H9 (cell line): ENCODE data around the gene NCEH1. TPM values are rescaled to one million over a fixed set of nuclear protein-coding genes. Genes with fewer than 3 reads are reported as not detected.

ENCODE experiments used
- DNase-seq: peaks from one replicate; pipeline ENCODE4 v3.0.0-alpha.2; 2017
- H2AFZ ChIP-seq: one replicate; pipeline ENCODE4 v1.6.1; 2013; ENCODE audit warnings: mild to moderate bottlenecking, low read length, control low read depth, moderate library complexity
- H2AK5ac ChIP-seq: 2 replicates; pipeline ENCODE4 v1.6.1; 2013; ENCODE audit warnings: low read length, control low read depth, mixed read lengths; ENCODE audit not compliant: insufficient read length
- H2BK120ac ChIP-seq: one replicate; pipeline ENCODE4 v1.6.1; 2013; ENCODE audit warnings: low read depth, mild to moderate bottlenecking, low read length, control low read depth, inconsistent platforms; ENCODE audit not compliant: poor library complexity, severe bottlenecking
- H2BK12ac ChIP-seq: 2 replicates; pipeline ENCODE4 v1.6.1; 2013; ENCODE audit warnings: low read length, control low read depth, mixed read lengths, low read depth; ENCODE audit not compliant: insufficient read length
- H2BK15ac ChIP-seq: 2 replicates; pipeline ENCODE4 v1.6.1; 2013; ENCODE audit warnings: low read depth, low read length, control low read depth
- H2BK20ac ChIP-seq: one replicate; pipeline ENCODE4 v1.6.1; 2013; ENCODE audit warnings: low read depth, mild to moderate bottlenecking, low read length, control low read depth, inconsistent platforms; ENCODE audit not compliant: poor library complexity, severe bottlenecking
- H2BK5ac ChIP-seq: 2 replicates; pipeline ENCODE4 v1.6.1; 2013; ENCODE audit warnings: low read length, control low read depth, mixed read lengths; ENCODE audit not compliant: insufficient read length
- H3K14ac ChIP-seq: 2 replicates; pipeline ENCODE4 v1.6.1; 2013; ENCODE audit warnings: low read length, control low read depth; ENCODE audit not compliant: insufficient read depth
- H3K18ac ChIP-seq: 2 replicates; pipeline ENCODE4 v1.6.1; 2013; ENCODE audit warnings: low read depth, mild to moderate bottlenecking, mixed read lengths, low read length, control low read depth; ENCODE audit not compliant: insufficient read length
- H3K23ac ChIP-seq: 2 replicates; pipeline ENCODE4 v1.6.1; 2013; ENCODE audit warnings: low read length, control low read depth, mixed read lengths, low read depth; ENCODE audit not compliant: insufficient read length
- H3K23me2 ChIP-seq: 2 replicates; pipeline ENCODE4 v1.6.1; 2013; ENCODE audit warnings: low read depth, mild to moderate bottlenecking, mixed read lengths, low read length, control low read depth; ENCODE audit not compliant: insufficient read length, poor library complexity, severe bottlenecking
- H3K27ac ChIP-seq: 2 replicates; pipeline ENCODE4 v1.5.1; 2013; ENCODE audit warnings: low read length, control low read depth, mixed read lengths, low read depth; ENCODE audit not compliant: insufficient read length
- H3K27me3 ChIP-seq: 2 replicates; pipeline ENCODE4 v1.6.1; 2013; ENCODE audit warnings: low read length, control low read depth, inconsistent platforms; ENCODE audit not compliant: insufficient read depth
- H3K4ac ChIP-seq: 2 replicates; pipeline ENCODE4 v1.6.1; 2013; ENCODE audit warnings: low read depth, mild to moderate bottlenecking, control low read depth, inconsistent platforms, low read length, moderate library complexity
- H3K4me1 ChIP-seq: 2 replicates; pipeline ENCODE4 v1.6.1; 2013; ENCODE audit warnings: low read length, control low read depth, inconsistent platforms; ENCODE audit not compliant: insufficient read depth
- H3K4me2 ChIP-seq: 2 replicates; pipeline ENCODE4 v1.6.1; 2013; ENCODE audit warnings: low read length, control low read depth, mixed read lengths; ENCODE audit not compliant: insufficient read length, insufficient read depth
- H3K56ac ChIP-seq: 2 replicates; pipeline ENCODE4 v1.6.1; 2013; ENCODE audit warnings: low read depth, mild to moderate bottlenecking, mixed read lengths, low read length, control low read depth; ENCODE audit not compliant: insufficient read length
- H3K79me1 ChIP-seq: 2 replicates; pipeline ENCODE4 v1.6.1; 2013; ENCODE audit warnings: low read depth, mild to moderate bottlenecking, moderate library complexity, low read length, control low read depth, inconsistent platforms; ENCODE audit not compliant: insufficient read depth, poor library complexity, severe bottlenecking
- H3K79me2 ChIP-seq: 2 replicates; pipeline ENCODE4 v1.6.1; 2013; ENCODE audit warnings: low read length, control low read depth, inconsistent platforms; ENCODE audit not compliant: insufficient read depth
- H3K9ac ChIP-seq: 2 replicates; pipeline ENCODE4 v1.6.1; 2013; ENCODE audit warnings: low read length, control low read depth, mixed read lengths; ENCODE audit not compliant: insufficient read length; ENCODE audit errors: extremely low read depth
- H3K9me3 ChIP-seq: one replicate; pipeline ENCODE4 v1.6.1; 2013; ENCODE audit warnings: low read depth, low read length, inconsistent platforms; ENCODE audit not compliant: control insufficient read depth
- H3T11ph ChIP-seq: one replicate; pipeline ENCODE4 v1.6.1; 2013; ENCODE audit warnings: mild to moderate bottlenecking, low read length, control low read depth, inconsistent platforms
- H4K20me1 ChIP-seq: one replicate; pipeline ENCODE4 v1.6.1; 2013; ENCODE audit not compliant: control insufficient read depth, insufficient read length, insufficient read depth
- H4K5ac ChIP-seq: 2 replicates; pipeline ENCODE4 v1.6.1; 2013; ENCODE audit warnings: low read depth, mild to moderate bottlenecking, mixed read lengths, low read length, control low read depth; ENCODE audit not compliant: insufficient read length
- H4K8ac ChIP-seq: replicated peaks from 2 replicates; pipeline ENCODE4 v1.6.1; 2013; ENCODE audit warnings: low read length, control low read depth, mixed read lengths, low read depth; ENCODE audit not compliant: insufficient read length
- H4K91ac ChIP-seq: 2 replicates; pipeline ENCODE4 v1.6.1; 2013; ENCODE audit warnings: low read depth, mild to moderate bottlenecking, moderate library complexity, mixed read lengths, low read length, control low read depth; ENCODE audit not compliant: insufficient read length
- H3K27ac Mint-ChIP-seq, 3 experiments: 2 replicates in 2 of 3; 3 replicates in 1 of 3; pipeline ENCODE4 v1.8.0; 2020 to 2021; ENCODE audit warnings: mixed read lengths in 3 of 3, mild to moderate bottlenecking in 1 of 3, moderate library complexity in 1 of 3
- H3K27me3 Mint-ChIP-seq: 2 replicates; pipeline ENCODE4 v1.8.0; 2021; ENCODE audit warnings: low read depth, mild to moderate bottlenecking, moderate library complexity, mixed read lengths
- H3K36me3 Mint-ChIP-seq, 3 experiments: 2 replicates in 2 of 3; 3 replicates in 1 of 3; pipeline ENCODE4 v1.8.0; 2020 to 2021; ENCODE audit warnings: low read depth in 3 of 3, mixed read lengths in 3 of 3; ENCODE audit not compliant: insufficient read depth in 1 of 3
- H3K4me1 Mint-ChIP-seq, 2 experiments: 2 replicates each; pipeline ENCODE4 v1.8.0; 2020; ENCODE audit warnings: mixed read lengths in 2 of 2
- H3K4me3 Mint-ChIP-seq, 2 experiments: 2 replicates in 1 of 2; 3 replicates in 1 of 2; pipeline ENCODE4 v1.8.0; 2020 to 2021; ENCODE audit warnings: mild to moderate bottlenecking in 2 of 2, mixed read lengths in 2 of 2, moderate library complexity in 1 of 2
- H3K9me3 Mint-ChIP-seq, 2 experiments: 2 replicates in 1 of 2; 3 replicates in 1 of 2; pipeline ENCODE4 v1.8.0; 2020; ENCODE audit warnings: mild to moderate bottlenecking in 2 of 2, mixed read lengths in 2 of 2, moderate library complexity in 1 of 2
- WGBS: extraction: QIAGEN DNeasy Blood & Tissue Kit; methylation state at CpG from one replicate; pipeline ENCODE4 v1.1.7; 2013; ENCODE audit warnings: missing lambda C conversion rate, low lambda C conversion rate, mixed read lengths; ENCODE audit not compliant: insufficient read length; ENCODE audit errors: extremely low coverage; 5-methylcytosine and 5-hydroxymethylcytosine counted together
- total RNA-seq: library from RNA; stranded (reverse); gene quantifications from 2 replicates; pipeline ENCODE4 v1.2.1, GENCODE V29; 2021
- TF ChIP-seq, protein P1 (sequence below): fragments of 200-600 bp; sonication (generic); conservative IDR thresholded peaks from 3 replicates; pipeline ENCODE4 v1.8.0; 2021; ENCODE audit warnings: antibody characterized with exemption, mild to moderate bottlenecking

NCEH1 gene
- total RNA-seq, 1 experiment from 2014 or later, result 2.3 TPM

DNA sequence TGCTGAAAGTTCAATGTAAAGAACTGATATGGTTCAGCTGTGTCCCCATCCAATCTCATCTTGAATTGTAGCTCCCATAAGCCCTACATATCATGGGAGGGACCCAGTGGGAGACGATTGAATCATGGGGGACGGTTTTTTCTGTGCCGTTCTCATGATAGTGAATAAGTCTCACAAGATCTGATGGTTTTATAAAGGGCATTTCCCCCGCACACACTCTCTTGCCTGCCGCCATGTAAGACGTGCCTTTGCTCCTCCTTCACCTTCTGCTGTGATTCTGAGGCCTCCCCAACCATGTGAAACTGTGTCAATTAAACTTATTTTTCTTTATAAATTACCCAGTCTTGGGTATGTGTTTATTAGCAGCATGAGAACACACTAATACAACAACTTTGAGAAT is 101.1 kb downstream of the NCEH1 start:
- no peaks in the 10 kb centered on the region for H3K79me1 ChIP-seq
- no peak overlapping the region for H3K23ac ChIP-seq
- no peak overlapping the region for H3K27ac ChIP-seq
- Mint-ChIP-seq H3K27ac (no peak overlapping the region), H3K4me3 (no peak overlapping the region), H3K4me1 (peaks cover 17 to 22% of the 10 kb centered on the region in 2 experiments), H3K36me3 (peaks cover 5 to 21% (median 9%) of the 10 kb centered on the region in 3 experiments), H3K9me3 (peaks cover 17 to 18% of the 10 kb centered on the region in 2 experiments), H3K27me3 (no peaks in the 10 kb centered on the region)
- H2BK120ac ChIP-seq, result no peak overlapping the region
- H3K4me1 ChIP-seq, result peaks cover 4% of the 10 kb centered on the region; the same call in 1 of the 2 replicates
- no peak overlapping the region for H2BK5ac ChIP-seq
- no peak overlapping the region for H3K4ac ChIP-seq
- no peaks in the 10 kb centered on the region for H4K20me1 ChIP-seq
- no peak overlapping the region for H3K9ac ChIP-seq
- H3T11ph ChIP-seq, result no peak overlapping the region
- H3K14ac ChIP-seq, result no peak overlapping the region
- TF ChIP-seq, protein P1, sequence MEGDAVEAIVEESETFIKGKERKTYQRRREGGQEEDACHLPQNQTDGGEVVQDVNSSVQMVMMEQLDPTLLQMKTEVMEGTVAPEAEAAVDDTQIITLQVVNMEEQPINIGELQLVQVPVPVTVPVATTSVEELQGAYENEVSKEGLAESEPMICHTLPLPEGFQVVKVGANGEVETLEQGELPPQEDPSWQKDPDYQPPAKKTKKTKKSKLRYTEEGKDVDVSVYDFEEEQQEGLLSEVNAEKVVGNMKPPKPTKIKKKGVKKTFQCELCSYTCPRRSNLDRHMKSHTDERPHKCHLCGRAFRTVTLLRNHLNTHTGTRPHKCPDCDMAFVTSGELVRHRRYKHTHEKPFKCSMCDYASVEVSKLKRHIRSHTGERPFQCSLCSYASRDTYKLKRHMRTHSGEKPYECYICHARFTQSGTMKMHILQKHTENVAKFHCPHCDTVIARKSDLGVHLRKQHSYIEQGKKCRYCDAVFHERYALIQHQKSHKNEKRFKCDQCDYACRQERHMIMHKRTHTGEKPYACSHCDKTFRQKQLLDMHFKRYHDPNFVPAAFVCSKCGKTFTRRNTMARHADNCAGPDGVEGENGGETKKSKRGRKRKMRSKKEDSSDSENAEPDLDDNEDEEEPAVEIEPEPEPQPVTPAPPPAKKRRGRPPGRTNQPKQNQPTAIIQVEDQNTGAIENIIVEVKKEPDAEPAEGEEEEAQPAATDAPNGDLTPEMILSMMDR, result no peak
- no peak overlapping the region for H2AFZ ChIP-seq
- no peak overlapping the region for H3K18ac ChIP-seq
- no peak overlapping the region for H4K91ac ChIP-seq
- no peaks in the 10 kb centered on the region for H3K79me2 ChIP-seq
- H4K5ac ChIP-seq, result no peak overlapping the region
- no peak overlapping the region for H4K8ac ChIP-seq
- H2BK15ac ChIP-seq, result no peak overlapping the region
- no peak overlapping the region for H3K56ac ChIP-seq
- WGBS, result no CpG with 5 or more reads among the region's 6 CpGs
- H3K23me2 ChIP-seq, result no peaks in the 10 kb centered on the region
- H2BK20ac ChIP-seq, result no peak overlapping the region
- no peak overlapping the region for H2AK5ac ChIP-seq
- no peaks in the 10 kb centered on the region for H3K9me3 ChIP-seq
- H2BK12ac ChIP-seq, result no peak overlapping the region
- DNase-seq, result no peak
- H3K4me2 ChIP-seq, result no peak overlapping the region
- no peaks in the 10 kb centered on the region for H3K27me3 ChIP-seq
